ENCODE measurements around the gene STYX.

DNA sequence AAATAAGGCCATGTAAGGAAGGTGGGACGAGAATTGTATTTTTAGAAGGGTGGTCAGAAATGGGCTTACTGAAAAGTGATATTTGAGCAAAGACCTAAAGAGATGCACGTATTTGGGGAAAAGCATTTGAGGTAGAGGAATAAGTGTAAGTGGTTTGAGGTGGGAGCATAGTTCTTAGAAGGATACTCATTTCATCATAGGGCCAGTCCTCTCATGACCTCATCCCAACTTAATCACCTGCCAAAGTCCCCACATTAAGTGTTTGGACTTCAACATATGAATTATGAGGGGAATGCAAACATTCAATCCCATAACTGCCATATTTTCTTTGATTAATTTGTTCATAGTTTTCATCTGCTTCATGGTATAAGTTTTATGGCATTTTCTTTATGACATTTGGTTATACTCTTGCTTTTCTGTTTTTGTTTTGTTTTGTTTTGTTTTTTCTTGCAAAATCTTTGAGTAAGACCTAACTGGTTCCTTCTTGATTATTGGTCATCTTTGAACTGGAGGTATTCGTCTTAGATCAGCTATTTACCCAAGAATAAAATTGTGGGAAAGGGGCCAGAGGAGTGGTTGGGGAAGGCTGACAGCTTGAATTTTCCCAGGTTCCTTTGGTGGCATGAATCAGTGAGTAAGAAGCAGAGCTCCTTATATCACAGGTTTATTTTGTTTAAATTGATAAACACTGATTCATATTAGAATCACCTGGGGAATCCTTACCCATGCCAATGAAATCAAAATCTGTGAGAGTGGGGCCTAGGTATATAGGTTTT is 37.3 kb downstream of the STYX start:
- TF ChIP-seq CEBPB (IDR thresholded peaks at IDR 0.05; ENCODE audit: low read depth, low read length): no peak
- TF ChIP-seq, protein P1, sequence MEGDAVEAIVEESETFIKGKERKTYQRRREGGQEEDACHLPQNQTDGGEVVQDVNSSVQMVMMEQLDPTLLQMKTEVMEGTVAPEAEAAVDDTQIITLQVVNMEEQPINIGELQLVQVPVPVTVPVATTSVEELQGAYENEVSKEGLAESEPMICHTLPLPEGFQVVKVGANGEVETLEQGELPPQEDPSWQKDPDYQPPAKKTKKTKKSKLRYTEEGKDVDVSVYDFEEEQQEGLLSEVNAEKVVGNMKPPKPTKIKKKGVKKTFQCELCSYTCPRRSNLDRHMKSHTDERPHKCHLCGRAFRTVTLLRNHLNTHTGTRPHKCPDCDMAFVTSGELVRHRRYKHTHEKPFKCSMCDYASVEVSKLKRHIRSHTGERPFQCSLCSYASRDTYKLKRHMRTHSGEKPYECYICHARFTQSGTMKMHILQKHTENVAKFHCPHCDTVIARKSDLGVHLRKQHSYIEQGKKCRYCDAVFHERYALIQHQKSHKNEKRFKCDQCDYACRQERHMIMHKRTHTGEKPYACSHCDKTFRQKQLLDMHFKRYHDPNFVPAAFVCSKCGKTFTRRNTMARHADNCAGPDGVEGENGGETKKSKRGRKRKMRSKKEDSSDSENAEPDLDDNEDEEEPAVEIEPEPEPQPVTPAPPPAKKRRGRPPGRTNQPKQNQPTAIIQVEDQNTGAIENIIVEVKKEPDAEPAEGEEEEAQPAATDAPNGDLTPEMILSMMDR (conservative IDR thresholded peaks at IDR 0.05; ENCODE audit: low read depth, low read length): no peak
- no peak for TF ChIP-seq POLR2A (IDR thresholded peaks at IDR 0.05; ENCODE audit: low read depth, low read length)
- no peak for TF ChIP-seq RCOR1 (IDR thresholded peaks at IDR 0.05; ENCODE audit: insufficient replicate concordance, low read length)
- TF ChIP-seq, protein P2, sequence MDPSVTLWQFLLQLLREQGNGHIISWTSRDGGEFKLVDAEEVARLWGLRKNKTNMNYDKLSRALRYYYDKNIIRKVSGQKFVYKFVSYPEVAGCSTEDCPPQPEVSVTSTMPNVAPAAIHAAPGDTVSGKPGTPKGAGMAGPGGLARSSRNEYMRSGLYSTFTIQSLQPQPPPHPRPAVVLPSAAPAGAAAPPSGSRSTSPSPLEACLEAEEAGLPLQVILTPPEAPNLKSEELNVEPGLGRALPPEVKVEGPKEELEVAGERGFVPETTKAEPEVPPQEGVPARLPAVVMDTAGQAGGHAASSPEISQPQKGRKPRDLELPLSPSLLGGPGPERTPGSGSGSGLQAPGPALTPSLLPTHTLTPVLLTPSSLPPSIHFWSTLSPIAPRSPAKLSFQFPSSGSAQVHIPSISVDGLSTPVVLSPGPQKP (IDR thresholded peaks at IDR 0.05; ENCODE audit: borderline replicate concordance, low read depth, low read length): no peak
- no peak for TF ChIP-seq RAD21 (IDR thresholded peaks at IDR 0.05; ENCODE audit: low read length)
- TF ChIP-seq MXI1 (IDR thresholded peaks at IDR 0.05; ENCODE audit: borderline replicate concordance, low read depth, low read length): no peak
- TF ChIP-seq RFX5 (IDR thresholded peaks at IDR 0.05; ENCODE audit: low read depth, low read length): no peak
- no peak for TF ChIP-seq BHLHE40 (IDR thresholded peaks at IDR 0.05; ENCODE audit: low read depth, low read length)
- TF ChIP-seq USF2 (IDR thresholded peaks at IDR 0.05; ENCODE audit: low read depth, low read length): no peak
- no peak for TF ChIP-seq MAZ (IDR thresholded peaks at IDR 0.05; ENCODE audit: borderline replicate concordance, low read depth, low read length)
